GM19372 (cell line): Measurements from ENCODE around the gene SCLY.

Experiments
- ATAC-seq: cut with Tn5 transposase; IDR thresholded peaks from one replicate; pipeline ENCODE4 v1.9.1; 2021; ENCODE audit warnings: mild to moderate bottlenecking, low read depth, moderate library complexity; ENCODE audit not compliant: unreplicated experiment

The SCLY gene

DNA sequence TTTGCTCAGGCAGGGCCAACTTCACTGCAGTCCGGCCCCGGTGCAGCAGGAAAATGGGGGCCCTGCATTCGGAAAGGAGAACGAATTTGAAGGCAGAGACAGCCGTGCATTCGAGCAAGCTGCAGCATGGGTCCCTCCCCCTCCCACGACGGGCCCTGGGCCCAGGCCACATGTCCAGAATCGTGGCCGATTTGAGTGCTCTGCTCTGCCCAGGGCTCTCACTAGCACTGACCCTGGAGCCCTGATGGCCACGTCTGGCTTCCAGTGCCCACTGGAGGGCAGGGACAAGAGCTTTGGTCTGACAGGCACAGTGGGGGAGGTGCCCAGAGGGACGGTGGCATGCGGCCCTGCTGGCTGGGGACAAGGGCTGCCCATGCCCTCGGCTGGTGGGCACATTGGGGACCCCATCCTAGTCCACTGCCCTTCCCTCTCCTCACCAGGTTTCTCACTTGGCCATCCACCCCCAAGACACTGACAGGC is 63.2 kb downstream of the SCLY start:
- no peak for ATAC-seq

DNA sequence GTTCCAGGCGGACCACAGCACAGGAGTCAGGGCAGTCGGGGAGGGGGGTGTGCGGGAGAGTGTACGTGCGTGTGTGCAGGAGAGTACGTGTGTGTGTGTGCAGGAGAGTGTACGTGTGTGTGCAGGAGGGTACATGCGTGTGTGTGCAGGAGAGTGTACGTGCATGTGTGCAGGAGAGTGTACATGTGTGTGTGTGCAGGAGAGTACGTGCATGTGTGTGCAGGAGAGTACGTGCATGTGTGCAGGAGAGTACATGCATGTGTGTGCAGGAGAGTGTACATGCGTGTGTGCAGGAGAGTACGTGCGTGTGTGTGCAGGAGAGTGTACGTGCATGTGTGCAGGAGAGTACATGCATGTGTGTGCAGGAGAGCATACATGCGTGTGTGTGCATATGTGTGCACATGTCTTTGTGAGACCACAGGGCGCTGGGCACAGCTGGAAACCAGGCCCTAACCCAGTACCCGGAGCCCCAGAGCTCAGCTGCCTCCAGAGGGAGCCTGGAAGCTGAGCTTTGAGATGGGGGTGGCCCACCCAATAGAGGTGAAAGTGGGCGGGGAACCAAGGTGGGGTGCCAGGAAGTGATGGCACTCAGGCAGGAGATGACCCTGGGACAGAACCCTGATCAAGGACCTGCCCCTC is 63.8 kb downstream of the SCLY start:
- ATAC-seq = no peak

DNA sequence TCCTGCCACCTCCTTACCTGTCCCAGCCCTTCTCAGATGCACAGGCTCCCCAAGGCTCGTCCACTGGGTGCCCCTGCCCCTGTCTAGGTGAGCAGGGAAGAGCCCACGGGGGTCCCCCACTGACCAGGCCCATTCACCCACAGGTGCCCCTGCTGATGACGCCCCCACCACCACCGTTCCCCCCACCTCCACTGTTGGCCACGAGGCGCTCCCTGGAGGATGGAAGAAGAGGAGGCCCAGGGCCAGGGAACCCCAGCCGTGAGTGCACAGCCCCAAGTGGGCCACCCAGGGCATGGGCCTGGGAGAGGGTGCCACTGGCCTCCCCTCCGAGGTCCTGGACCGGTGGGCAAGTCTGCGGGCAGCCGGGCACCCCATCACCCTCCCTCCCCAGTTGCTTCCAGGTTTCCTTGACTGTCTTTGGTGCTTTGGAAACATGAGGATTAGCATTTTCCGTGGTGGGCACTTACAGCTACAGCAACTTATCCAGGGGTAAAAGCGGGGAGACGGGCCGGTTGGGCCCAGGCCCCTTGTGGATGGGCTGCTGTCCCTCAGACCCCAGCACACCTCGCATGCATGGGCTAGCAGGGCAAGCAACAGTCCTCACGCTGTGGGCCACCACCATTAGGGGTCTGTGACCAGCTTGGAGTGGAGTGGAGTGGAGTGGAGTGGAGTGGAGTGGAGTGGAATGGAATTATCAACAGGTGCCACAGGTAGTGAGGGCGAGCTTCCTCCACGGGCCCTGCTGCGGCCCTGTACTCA is 64.5 kb downstream of the SCLY start:
- no peak for ATAC-seq

DNA sequence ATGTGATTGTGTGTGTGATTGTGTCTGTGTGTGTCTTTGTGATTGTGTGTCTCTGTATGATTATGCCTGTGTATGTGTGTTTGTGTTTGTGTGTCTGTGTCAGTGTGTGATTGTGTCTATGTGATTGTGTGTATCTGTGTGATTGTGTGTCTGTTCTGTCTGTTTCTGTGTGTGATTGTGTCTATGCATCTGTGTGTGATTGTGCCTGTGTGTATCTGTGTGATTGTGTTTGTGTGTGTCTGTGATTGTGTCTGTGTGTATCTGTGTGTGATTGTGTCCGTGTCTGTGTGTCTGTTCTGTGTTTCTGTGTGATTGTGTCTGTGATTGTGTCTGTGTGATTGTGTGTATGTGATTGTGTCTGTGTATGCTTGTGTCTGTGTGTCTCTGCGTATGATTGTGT is 65.5 kb downstream of the SCLY start:
- ATAC-seq = no peak

DNA sequence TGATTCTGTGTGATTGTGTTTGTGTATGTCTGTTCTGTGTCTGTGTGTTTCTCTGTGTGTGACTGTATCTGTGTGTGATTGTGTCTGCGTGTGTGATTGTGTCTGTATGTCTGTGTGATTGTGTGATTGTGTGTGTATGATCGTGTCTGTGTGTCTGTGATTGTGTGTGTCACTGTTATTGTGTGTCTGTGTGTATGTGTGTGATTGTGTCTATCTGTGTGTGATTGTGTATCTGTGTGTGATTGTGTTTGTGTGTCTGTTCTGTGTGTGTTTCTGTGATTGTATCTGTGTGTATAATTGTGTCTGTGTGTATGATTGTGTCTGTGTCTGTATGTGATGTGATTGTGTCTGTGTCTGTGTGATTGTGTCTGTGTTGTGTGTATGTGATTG is 66.0 kb downstream of the SCLY start:
- no peak for ATAC-seq

DNA sequence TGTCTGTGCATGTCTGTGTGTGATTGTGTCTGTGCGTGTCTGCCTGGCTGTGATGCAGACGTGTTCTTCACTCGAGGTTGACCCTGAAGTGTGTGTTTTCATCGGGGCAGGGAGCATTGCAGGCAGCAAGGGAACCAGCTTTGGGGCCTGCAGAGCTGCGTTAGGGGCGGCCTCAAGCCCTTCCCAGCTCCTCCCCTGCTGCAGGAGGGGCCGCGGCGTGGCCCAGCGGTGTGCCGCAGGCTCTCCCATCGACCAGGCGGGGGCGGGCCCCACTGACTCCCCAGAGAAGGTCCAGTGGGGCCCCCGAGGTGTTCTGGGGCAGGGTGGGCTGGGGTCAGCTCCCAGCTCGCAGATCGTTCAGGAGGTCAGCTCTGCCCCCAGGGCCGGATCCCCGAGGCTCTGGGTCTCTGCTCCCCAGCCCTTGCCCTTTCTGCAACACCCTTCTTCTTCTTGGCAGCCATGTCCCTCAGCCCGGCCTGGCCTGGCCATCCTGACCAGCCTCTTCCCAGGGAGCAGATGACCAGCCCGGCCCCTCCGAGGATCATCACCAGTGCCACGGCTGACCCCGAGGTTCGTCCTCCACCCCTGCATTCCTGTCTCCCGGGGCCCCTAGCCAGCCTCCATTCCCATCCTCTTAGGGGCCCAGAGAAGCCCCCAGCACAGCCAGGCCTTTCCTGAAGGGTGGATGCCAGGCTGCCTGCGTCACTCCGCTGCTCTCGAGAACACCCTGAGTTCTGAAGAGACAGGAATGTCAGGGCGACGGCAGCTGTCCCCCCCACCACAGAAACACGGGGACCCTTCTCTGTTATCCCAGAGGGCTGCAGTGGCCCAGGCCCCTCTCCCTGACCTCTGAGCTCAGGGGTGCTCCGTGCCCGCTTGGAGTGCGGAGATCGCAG is 66.6 kb downstream of the SCLY start:
- no peak for ATAC-seq

DNA sequence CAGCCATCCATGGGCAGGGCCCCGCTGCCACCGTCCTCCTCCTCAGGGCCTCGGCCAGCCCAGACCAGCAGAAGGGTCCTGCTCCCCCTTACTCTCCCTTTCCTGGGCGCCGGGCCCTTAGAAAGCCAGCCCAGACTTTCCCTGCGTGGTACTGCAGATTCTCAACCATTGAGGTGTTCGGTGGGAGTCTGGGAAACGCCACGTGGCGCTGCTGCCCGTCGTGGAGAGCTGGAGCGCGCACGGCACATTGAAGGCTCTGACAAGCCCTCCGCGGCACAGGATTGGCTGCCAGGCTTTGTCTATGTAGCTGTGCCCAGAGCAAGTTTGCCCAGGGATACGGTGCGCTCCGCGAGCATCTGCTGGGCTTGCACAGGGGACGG is 67.2 kb downstream of the SCLY start:
- no peak for ATAC-seq

DNA sequence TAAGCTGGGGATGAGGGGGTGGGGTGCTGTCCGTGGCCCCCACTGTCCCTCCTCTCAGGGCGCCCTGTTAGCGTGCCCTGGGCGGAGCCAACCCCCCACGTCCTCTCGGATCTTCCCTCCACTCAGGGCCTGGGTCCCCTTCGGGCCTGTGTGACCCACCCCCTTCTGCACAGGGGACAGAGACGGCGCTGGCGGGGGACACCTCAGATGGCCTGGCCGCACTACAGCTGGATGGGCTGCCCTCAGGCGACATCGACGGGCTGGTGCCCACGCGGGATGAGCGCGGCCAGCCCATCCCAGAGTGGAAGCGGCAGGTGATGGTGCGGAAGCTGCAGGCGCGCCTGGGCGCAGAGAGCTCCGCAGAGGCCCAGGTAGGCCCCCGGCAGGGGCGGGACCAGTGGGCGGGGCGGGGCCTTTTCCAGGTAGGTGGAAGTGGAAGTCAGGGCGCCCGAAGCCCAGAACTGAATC is 67.8 kb downstream of the SCLY start:
- ATAC-seq = no peak

DNA sequence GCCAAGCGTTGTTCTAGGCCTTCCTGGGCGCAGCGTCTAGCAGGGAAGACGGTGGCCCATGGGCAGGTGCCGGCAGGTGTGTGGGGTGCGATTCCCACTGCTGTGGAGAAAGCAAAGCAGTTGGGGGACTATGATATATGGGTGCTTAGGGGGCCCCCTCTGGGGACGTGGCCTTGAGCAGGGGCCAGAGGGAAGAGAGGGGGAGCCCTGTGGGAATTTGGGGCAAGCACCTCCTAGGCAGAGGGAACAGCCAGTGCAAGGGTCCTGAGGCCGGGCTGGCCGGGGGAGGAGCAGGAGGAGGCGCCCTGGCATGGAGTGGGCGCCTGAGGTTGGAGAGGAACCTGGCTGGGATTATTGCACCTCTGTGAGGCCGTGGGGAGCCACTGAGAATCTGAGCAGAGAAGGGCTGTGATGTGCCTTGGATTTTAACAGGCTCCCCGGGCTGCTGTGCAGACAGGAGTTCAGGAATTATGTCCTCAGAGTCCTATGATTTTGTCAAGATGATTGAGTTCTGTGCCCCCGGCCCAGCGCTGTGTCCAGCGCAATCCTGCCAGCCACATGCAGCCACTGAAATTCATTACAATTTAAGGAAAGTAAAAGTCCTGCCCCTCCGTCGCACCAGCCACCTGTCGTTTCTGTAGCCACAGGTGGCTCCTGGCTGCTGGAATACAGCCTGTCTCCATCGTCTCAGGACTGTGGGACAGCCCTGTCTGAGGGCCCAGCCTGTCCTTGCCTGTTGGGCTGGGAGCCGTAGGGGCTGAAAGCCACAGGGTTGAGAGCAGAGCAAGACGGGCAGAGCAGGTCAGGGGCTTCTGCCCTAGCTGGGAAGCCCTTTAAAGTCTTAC is 68.6 kb downstream of the SCLY start:
- no peak for ATAC-seq

DNA sequence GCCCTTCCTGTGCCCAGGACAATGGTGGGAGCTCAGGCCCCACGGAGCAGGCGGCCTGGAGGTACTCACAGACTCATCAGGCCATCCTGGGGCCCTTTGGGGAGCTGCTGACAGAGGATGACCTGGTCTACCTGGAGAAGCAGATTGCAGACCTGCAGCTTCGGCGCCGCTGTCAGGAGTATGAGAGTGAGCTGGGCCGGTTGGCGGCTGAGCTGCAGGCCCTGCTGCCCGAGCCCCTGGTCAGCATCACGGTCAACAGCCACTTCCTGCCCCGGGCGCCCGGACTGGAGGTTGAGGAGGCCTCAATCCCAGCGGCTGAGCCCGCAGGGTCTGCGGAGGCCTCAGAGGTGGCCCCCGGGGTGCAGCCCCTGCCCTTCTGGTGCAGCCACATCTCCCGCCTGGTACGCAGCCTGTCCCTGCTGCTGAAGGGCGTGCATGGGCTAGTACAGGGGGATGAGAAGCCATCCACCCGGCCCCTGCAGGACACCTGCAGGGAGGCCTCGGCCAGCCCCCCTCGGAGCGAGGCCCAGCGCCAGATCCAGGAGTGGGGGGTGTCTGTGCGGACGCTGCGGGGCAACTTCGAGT is 69.4 kb downstream of the SCLY start:
- no peak for ATAC-seq

DNA sequence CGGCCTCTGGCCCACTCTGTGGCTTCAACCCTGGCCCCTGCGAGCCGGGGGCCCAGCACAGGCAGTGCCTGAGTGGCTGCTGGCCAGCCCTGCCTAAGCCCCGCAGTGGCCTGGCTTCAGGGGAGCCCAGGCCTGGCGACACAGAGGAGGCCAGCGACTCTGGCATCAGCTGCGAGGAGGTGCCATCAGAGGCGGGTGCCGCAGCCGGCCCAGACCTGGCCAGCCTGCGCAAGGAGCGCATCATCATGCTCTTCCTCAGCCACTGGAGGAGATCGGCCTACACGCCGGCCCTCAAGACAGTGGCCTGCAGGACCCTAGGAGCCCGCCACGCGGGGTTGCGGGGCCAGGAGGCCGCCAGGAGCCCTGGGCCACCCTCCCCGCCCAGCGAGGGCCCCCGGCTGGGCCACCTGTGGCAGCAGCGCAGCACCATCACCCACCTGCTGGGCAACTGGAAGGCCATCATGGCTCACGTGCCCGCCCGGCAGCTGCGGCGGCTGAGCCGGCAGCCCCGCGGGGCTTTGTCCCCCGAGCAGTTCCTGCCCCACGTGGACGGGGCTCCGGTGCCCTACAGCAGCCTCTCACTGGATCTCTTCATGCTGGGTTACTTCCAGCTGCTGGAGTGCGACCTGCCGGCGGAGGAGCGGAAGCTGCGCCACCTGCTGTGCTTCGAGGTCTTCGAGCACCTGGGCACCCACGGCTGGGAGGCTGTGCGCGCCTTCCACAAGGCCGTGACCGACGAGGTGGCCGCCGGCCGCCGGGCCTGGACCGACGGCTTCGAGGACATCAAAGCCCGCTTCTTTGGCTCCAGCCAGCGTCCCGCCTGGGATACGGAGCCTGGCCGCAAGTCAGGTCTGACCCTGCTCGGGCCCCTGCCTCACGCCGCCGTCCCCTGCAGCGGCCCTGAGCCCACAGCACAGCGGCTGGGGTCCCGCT is 70.2 kb downstream of the SCLY start:
- ATAC-seq = no peak

DNA sequence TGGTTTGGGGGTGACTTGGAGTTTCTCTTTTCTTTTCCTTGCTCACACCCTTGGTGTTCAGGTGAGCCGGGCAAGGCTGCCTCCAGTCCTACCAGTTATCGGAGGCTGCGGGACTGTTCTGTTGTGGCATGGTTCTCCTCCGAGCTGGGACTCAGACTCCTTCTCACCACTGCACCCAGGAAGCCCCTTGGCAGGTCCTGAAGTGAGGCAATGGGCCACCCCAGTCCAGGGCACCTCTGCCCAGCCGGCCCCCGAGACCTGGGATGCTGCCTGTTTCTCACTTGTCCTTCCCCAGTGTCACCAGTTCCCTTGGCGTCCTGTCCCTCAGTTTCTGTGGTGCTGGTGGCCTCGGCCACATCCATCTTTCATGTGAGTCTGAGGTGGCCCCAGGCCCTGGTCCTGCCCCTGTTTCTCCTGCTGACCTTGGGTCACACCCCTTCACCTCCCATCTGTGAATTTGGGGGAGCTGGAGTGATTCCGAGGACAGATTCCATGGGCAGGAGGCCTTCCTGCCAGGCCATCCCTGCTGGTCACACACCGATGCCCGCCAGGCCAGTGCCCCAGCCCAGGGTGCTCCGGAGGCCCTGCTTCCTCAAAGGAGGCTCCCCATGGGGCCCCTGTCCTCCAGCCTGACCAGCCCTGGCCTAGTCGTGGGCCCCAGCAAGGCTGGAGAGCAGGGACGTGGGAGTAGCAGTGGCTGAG is 71.1 kb downstream of the SCLY start:
- ATAC-seq = no peak

DNA sequence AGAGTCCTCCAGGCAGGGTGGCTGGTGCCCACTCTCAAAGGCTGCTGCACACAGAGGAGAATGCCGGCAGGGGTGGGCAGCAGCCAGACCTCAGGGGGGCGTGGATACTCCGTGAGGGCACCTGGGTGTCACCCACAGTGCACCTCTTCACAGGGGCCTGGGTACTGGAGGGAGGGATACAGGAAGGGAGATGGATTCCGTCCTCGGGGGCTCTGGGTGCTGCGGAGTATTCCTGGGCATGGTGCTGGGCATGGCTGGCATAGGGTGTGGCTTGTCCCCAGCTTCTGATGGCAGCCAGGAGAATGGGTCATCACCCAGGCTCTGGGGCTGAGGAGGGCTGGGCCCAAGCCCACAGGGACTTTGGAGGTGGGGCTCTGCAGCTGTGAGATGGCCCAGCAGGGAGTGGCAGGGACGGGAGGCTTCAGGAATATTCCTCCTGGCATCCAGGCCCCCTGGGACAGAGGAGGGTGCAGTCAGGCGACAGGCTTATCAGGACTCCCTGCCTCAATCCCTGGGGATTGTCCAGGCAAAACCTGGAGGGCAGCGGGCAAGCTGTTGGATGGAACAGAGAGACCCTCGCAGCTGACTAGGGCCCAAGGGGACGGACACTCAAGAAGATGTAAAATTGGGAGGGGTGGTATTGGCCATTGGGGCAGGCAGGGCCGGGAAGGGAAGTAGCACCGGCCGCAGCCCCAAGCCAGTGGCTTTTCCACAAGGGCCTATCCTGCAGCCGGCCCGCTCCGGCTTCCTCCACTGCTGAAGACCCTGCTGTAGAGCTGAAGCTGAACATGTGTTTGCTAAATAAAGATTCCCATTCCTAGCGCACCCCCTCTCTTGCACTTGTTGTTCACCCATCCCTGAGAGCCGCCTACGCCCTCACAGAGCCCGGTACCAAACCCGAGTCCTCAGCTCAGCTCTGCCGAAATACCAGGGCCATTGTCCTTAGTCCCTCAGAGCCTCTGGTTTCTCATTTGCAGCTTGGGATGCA is 72.0 kb downstream of the SCLY start:
- ATAC-seq = no peak

DNA sequence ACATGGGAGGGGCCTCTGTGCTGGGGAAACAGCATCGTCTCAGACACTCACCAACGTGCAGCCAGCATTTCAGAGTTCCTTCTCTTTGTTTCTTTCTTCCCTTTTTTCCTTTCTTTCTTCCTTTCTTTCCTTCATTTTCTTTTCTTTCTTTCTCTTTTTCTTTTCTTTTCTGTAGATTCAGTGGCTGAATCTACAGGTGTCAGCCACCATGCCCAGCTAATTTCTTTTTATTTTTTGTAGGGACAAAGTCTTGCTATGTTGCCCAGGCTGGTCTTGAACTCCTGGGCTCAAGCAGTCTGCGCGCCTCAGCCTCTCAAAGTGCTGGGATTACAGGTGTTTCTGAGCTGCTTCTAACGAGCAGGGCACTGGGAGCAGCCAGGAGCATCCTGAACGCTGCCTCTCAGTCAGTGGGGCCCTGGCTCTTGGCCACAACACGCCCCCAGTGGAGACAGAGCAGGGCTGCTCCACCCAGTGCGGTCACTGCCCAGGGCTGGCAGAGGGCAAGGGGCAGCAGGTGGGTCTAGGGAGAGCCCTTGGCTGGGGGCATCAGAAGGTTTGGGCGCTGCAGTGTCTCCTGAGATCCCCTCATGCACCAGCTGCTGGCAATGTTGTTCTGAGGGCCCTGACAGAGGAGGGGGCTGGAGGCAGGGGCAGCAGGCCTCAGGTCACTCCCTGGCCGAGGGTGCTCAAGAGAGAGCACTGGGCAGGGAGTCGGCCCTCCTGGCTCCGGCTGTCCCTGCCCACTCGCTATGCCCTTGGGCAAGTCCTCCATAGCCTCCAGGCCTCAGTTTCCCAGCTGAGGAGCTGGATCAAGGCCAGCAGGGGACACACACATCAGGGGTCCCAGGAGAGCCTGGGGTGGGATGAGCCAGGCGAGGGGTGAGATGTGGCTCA is 72.9 kb downstream of the SCLY start:
- ATAC-seq = no peak

DNA sequence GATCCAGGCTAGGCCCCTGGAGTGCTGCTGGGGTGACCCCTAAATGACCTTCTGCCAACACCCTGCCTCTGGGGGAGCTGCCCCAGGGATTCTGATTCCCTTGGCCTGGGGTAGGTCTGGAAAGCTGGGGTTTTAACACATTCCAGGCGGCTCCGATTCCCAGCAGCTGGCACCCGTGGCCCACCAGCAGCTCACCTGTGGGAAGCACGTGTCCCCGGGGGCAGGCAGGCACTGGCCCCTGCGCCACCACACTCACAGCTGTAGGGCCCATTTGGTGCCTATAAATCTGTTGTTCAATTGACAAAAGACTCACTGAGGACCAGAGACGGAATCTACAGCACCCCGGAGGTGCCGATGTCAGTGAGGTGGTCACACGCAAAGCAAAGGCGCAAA is 73.6 kb downstream of the SCLY start:
- ATAC-seq = no peak

DNA sequence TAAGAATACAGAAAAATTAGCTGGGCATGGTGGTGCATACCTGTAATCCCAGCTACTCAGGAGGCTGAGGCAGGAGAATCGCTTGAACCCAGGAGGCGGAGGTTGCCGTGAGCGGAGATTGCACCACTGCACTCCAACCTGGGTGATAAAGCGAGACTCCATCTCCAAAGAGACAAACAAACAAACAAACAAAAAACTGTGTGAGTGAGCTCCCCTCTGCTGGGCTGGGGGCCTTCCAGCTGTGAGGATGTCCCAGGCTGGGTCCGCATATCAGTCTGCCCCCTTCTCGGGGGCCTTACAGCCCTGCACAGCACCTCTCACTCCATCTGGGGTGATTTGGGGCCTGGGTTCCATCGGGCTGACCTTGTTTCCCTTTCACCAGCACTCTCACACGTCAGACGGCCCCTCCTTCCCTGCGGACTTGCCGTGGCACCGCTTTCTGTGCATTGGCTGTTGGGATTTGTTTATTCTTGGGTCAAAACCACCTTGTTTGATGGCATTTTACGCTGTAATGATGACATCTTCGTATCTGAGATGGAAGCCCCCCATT is 74.9 kb downstream of the SCLY start:
- no peak for ATAC-seq
